CD4-positive, alpha-beta memory T cell (primary cell): Measurements from ENCODE around the gene SERHL2. TPM values are rescaled to one million over a fixed set of nuclear protein-coding genes. Genes with fewer than 3 reads are reported as not detected.
A peak's percentile ranks its signal among the peaks of the same experiment; 100 is the strongest.
"Not testable (repeated sequence)": the region's sequence is repeated elsewhere in the genome, so short reads cannot be mapped to it uniquely, and the experiment has no call there.

Experiments
- CTCF ChIA-PET: fragments of 350-600 bp; sonication (Branson Sonifier 250); formaldehyde crosslinking; loops from one replicate; lab custom pipeline; 2021; ENCODE audit warnings: inconsistent platforms; ENCODE audit not compliant: partially characterized antibody; lab: Charles Lee
- POLR2A ChIA-PET: fragments of 350-600 bp; sonication (Branson Sonifier 250); formaldehyde crosslinking; loops from one replicate; lab custom pipeline; 2021; ENCODE audit not compliant: partially characterized antibody; lab: Charles Lee
- DNase-seq, 5 donors: peaks; one replicate each; pipeline versions ENCODE4 v3.0.0 to v3.0.0-alpha.2; 2020 to 2022; ENCODE audit warnings: mixed read lengths in 1 of 5
- H3K27ac ChIP-seq: one replicate; pipeline ENCODE4 v1.7.0; 2013; ENCODE audit warnings: low read depth, low read length
- H3K27me3 ChIP-seq: 2 replicates; pipeline ENCODE4 v1.7.0; 2013; ENCODE audit warnings: mild to moderate bottlenecking, low read length, moderate library complexity; ENCODE audit not compliant: insufficient read depth
- H3K36me3 ChIP-seq: 2 replicates; pipeline ENCODE4 v1.7.0; 2013; ENCODE audit warnings: mild to moderate bottlenecking, low read length, moderate library complexity; ENCODE audit not compliant: insufficient read depth
- H3K4me1 ChIP-seq: 2 replicates; pipeline ENCODE4 v1.7.0; 2013; ENCODE audit warnings: mild to moderate bottlenecking, low read length, moderate library complexity; ENCODE audit not compliant: insufficient read depth
- H3K4me3 ChIP-seq, 2 donors: one replicate each; pipeline ENCODE4 v1.7.0; 2013; ENCODE audit warnings: low read length in 2 of 2, mild to moderate bottlenecking in 1 of 2
- H3K9me3 ChIP-seq, 2 donors: one replicate each; pipeline ENCODE4 v1.7.0; 2013; ENCODE audit warnings: low read length in 2 of 2, control low read depth in 1 of 2; ENCODE audit not compliant: control insufficient read depth in 1 of 2
- H3K27ac Mint-ChIP-seq, 7 donors: one replicate each; pipeline ENCODE4 v1.8.0; 2020 to 2021; ENCODE audit warnings: mixed read lengths in 7 of 7, mild to moderate bottlenecking in 6 of 7, inconsistent platforms in 3 of 7, moderate library complexity in 3 of 7
- H3K27me3 Mint-ChIP-seq, 2 donors: one replicate each; pipeline ENCODE4 v1.8.0; 2020 to 2021; ENCODE audit warnings: mixed read lengths in 2 of 2
- H3K36me3 Mint-ChIP-seq, 2 donors: one replicate each; pipeline ENCODE4 v1.8.0; 2020 to 2021; ENCODE audit warnings: mixed read lengths in 2 of 2, inconsistent platforms in 1 of 2, mild to moderate bottlenecking in 1 of 2
- H3K4me1 Mint-ChIP-seq, 4 donors: one replicate each; pipeline ENCODE4 v1.8.0; 2020 to 2021; ENCODE audit warnings: mixed read lengths in 4 of 4, mild to moderate bottlenecking in 1 of 4
- H3K4me3 Mint-ChIP-seq, 8 donors: one replicate each; pipeline ENCODE4 v1.8.0; 2020 to 2021; ENCODE audit warnings: mixed read lengths in 8 of 8, mild to moderate bottlenecking in 7 of 8, moderate library complexity in 6 of 8, inconsistent platforms in 3 of 8
- H3K9me3 Mint-ChIP-seq, 8 donors: one replicate each; pipeline ENCODE4 v1.8.0; 2020 to 2021; ENCODE audit warnings: mixed read lengths in 8 of 8, mild to moderate bottlenecking in 5 of 8, inconsistent platforms in 3 of 8, moderate library complexity in 1 of 8
- intact Hi-C: fragments of 100-400 bp; cut with micrococcal nuclease; formaldehyde crosslinking; loops from one replicate; pipeline ENCODE4 v1.15.1; 2023
- polyA plus RNA-seq, 2 donors: library from polyadenylated mRNA; unstranded; fragments of 300-500 nt; fragmentation: Illumina TruSeq; gene quantifications; one replicate each; pipeline ENCODE4 v1.2.3, GENCODE V29; 2021
- total RNA-seq, 2 experiments: library from RNA; stranded (reverse); gene quantifications; one replicate each; pipeline ENCODE4 v1.2.3, GENCODE V29; 2021

Gene SERHL2
- total and polyA plus RNA-seq, 4 experiments from 2014 or later = 0.26 to 0.81 (median 0.36) TPM; not detected in 1

DNA sequence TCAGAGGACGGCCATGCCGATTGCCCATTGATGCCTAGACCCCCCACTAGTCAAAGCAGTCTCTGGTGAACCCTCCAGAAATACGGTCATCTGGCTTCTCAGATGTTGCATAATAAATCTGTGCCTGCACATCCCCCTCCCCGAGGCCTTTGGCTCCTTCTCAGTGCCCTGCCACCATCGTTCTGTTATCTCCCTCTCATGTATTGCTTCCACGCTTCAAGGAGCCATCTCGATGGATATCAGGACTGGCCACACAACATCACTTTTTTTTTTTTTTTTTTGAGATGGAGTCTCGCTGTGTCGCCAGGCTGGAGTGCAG is 32.6 kb upstream of the SERHL2 start:
- H3K27me3 Mint-ChIP-seq = no peaks in the 10 kb centered on the region
- CTCF ChIA-PET = interaction anchor here (0.6 kb wide), 1 partner anchor 351 kb away, joined by 3 read pairs; no protein-coding TSS in a partner anchor
- H3K4me3 ChIP-seq = no peak overlapping the region
- no peak overlapping the region for H3K27ac ChIP-seq
- H3K9me3 Mint-ChIP-seq = no peaks in the 10 kb centered on the region
- no peaks in the 10 kb centered on the region for H3K9me3 ChIP-seq
- peaks cover 0 to 8% of the 10 kb centered on the region in 2 donors for H3K36me3 Mint-ChIP-seq
- H3K36me3 ChIP-seq = peaks cover under 1% of the 10 kb centered on the region
- H3K4me1 ChIP-seq = peaks cover 11% of the 10 kb centered on the region
- H3K27ac Mint-ChIP-seq = peak overlapping the region in 5 of 7 donors; percentile 46 to 93 (median 77)
- DNase-seq = no peak
- no peaks in the 10 kb centered on the region for H3K27me3 ChIP-seq
- POLR2A ChIA-PET = interaction anchor here (0.9 kb wide), 1 partner anchor 16 kb away, joined by 3 read pairs; no protein-coding TSS in a partner anchor
- peaks cover 7 to 21% (median 14%) of the 10 kb centered on the region in 4 donors for H3K4me1 Mint-ChIP-seq
- H3K4me3 Mint-ChIP-seq = peak overlapping the region in 6 of 8 donors; percentile 11 to 98 (median 58)
- intact Hi-C loops = no loop called here

DNA sequence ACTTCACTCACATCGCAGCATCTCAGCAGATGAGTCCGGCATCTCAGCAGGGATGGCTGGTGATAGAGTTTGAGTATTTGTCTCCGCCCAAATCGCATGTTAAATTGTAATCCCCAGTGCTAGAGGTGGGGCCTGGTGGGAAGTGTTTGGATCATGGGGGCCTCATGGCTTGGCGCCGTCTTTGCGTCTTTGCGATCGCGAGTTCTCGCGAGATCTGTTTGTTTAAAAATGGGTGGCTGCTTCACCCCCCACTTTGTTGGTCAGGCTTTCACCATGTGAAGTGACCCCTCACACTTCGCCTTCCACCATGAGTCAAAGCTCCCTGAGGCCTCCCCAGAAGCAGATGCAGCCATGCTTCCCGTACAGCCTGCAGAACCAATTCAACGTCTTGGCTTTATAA is 31.2 kb upstream of the SERHL2 start:
- no peak overlapping the region for H3K27ac ChIP-seq
- H3K4me1 ChIP-seq = peaks cover 11% of the 10 kb centered on the region
- H3K36me3 ChIP-seq = no peaks in the 10 kb centered on the region
- DNase-seq = no peak
- Mint-ChIP-seq H3K36me3 (peaks cover 0 to 8% of the 10 kb centered on the region in 2 donors), H3K4me1 (peaks cover 7 to 18% (median 14%) of the 10 kb centered on the region in 4 donors), H3K27me3 (no peaks in the 10 kb centered on the region), H3K27ac (no peak overlapping the region), H3K9me3 (no peaks in the 10 kb centered on the region), H3K4me3 (no peak overlapping the region)
- POLR2A ChIA-PET = no interaction called here
- CTCF ChIA-PET = no interaction called here
- no peaks in the 10 kb centered on the region for H3K9me3 ChIP-seq
- H3K4me3 ChIP-seq = no peak overlapping the region
- no peaks in the 10 kb centered on the region for H3K27me3 ChIP-seq
- intact Hi-C loops = no loop called here

DNA sequence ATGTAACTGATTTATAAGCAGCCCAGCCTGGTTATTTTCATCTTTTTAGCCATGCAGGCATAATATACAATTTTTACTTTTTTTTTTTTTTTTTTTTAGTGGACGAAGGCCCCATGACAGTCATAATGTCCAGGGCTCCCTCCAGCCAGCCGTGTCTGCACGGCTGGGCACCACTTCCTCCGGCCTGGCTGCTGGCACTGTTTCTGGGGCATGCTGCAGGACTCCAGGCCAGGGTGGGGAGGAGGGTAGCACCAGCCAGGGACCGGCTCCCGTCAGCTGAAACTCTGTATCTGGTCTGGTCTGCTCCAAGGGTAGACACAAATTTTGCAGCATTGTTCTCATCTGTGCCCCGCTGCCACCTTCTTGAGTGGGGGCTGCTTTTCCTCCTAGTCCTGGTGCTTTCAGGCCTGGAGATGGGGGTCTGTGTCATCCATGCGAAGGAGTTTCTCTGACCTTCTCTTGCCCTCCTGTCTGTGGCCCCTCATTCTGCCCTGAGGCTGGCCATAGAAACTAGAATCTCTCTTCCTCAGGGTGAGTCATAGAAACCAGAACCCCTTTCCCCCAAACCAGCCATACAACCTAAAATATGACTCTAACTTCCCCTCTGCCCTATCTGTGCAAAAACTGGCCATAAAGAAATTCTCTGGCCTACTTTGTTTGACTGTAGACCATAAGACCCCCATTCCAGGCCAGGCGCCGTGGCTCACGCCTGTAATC is 25.0 kb upstream of the SERHL2 start:
- DNase-seq = no peak
- POLR2A ChIA-PET = no interaction called here
- Mint-ChIP-seq H3K36me3 (peaks cover 0 to 2% of the 10 kb centered on the region in 2 donors), H3K4me3 (no peak overlapping the region), H3K9me3 (no peaks in the 10 kb centered on the region), H3K4me1 (peaks cover 4 to 9% (median 7%) of the 10 kb centered on the region in 4 donors), H3K27me3 (no peaks in the 10 kb centered on the region), H3K27ac (no peak overlapping the region)
- Histone ChIP-seq H3K4me3 (no peak overlapping the region), H3K27ac (no peak overlapping the region), H3K4me1 (peaks cover 4% of the 10 kb centered on the region), H3K27me3 (no peaks in the 10 kb centered on the region), H3K36me3 (no peaks in the 10 kb centered on the region), H3K9me3 (no peaks in the 10 kb centered on the region)
- CTCF ChIA-PET = no interaction called here
- intact Hi-C loops = no loop called here

DNA sequence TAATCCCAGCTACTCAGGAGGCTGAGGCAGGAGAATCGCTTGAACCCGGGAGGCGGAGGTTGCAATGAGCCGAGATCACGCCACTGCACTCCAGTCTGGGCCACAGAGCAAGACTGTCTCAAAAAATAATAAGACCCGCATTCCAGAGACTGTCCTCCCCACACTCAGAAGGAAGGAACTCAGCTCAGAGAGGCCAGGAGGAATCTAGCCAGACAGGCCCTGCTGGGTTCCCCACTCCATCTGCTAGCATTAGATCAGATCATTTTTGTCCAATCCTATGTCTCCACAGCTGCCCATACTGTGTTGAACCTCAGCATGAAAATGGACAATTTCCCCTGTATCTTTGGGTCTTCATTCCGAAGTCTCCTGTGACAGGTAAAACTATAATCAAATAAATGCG is 24.3 kb upstream of the SERHL2 start:
- H3K27ac Mint-ChIP-seq, H3K4me3 Mint-ChIP-seq, POLR2A ChIA-PET, DNase-seq, intact Hi-C loops, H3K4me3 ChIP-seq, H3K9me3 Mint-ChIP-seq, H3K9me3 ChIP-seq, H3K36me3 ChIP-seq, H3K27me3 ChIP-seq, H3K4me1 ChIP-seq, H3K27ac ChIP-seq, CTCF ChIA-PET, H3K36me3 Mint-ChIP-seq, H3K27me3 Mint-ChIP-seq: not testable (repeated sequence)
- H3K4me1 Mint-ChIP-seq = peaks cover 5 to 12% (median 10%) of the 10 kb centered on the region in 4 donors

DNA sequence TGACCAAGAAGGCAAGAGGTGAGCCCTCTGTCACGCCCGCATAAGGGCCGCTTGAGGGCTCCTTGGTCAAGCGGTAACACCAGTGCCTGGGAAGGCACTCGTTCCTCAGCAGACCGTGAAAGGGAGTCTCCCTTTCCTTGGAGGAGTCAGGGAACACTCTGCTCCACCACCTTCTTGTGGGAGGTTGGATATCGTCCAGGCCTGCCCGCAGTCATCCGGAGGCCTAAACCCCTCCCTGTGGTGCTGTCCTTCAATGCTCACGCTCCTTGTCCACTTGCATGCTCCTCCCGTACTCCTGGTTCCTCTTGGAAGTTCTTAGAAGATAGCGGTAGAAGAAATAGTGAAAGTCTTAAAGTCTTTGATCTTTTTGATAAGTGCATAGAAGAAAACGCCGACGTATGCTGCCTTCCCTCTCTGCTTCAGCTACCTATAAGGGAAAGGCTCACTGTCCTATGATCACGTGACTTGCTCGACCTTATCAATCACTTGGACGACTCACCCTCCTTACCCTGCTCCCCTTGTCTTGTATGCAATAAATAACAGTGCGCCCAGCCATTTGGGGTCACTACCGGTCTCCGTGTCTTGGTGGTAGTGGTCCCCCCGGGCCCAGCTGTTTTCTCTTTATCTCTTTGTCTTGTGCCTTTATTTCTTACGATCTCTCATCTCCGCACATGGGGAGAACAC is 22.2 kb upstream of the SERHL2 start:
- H3K4me3 ChIP-seq, H3K27me3 ChIP-seq, H3K36me3 Mint-ChIP-seq, H3K27me3 Mint-ChIP-seq, DNase-seq, H3K36me3 ChIP-seq, H3K9me3 ChIP-seq, H3K4me1 ChIP-seq, H3K27ac ChIP-seq, H3K9me3 Mint-ChIP-seq: not testable (repeated sequence)
- POLR2A ChIA-PET = interaction anchor here (2.6 kb wide), 1 partner anchor 83 kb away, joined by 12 read pairs; the partner anchor contains the start of gene POLDIP3
- Mint-ChIP-seq H3K4me1 (peaks cover 5 to 12% (median 10%) of the 10 kb centered on the region in 4 donors), H3K27ac (peak overlapping the region in 3 of 7 donors; percentile 35 to 89 (median 73)), H3K4me3 (peak overlapping the region in 1 of 8 donors; percentile 35)
- intact Hi-C loops = loop anchor here (2.0 kb wide), 1 partner anchor 21 kb away; the partner anchor contains the start of gene SERHL2
- CTCF ChIA-PET = interaction anchor here (1.4 kb wide), 1 partner anchor 22 kb away, joined by 3 read pairs; the partner anchor contains the start of gene SERHL2

DNA sequence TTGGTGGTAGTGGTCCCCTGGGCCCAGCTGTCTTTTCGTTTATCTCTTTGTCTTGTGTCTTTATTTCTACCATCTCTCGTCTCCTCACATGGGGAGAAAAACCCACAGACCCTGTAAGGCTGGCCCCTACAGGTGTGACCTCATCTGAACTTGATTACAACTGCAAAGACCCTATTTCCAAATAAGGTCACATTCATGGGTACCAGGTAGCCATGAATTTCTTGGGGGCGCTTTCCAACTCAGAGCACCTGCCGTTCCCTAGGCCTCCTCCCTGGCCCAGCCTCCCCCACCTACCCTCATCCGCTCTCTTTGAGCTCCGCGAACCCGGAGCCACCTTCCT is 20.1 kb upstream of the SERHL2 start:
- H3K4me3 ChIP-seq = peak overlapping the region; percentile 56 to 70
- ChIA-PET POLR2A (interaction anchor here (1.2 to 2.6 kb wide), 2 partner anchors 19 to 81 kb away, joined by 3 to 12 read pairs; partner anchors contain the start of gene POLDIP3), CTCF (interaction anchor here (1.2 to 2.3 kb wide), 6 partner anchors 10 to 28 kb away, joined by 3 to 12 read pairs (median 4); no protein-coding TSS in a partner anchor)
- H3K9me3 ChIP-seq = no peaks in the 10 kb centered on the region
- H3K36me3 ChIP-seq = no peaks in the 10 kb centered on the region
- H3K27ac Mint-ChIP-seq = peak overlapping the region; percentile 89 to 100 (median 96)
- peaks cover 5 to 17% (median 11%) of the 10 kb centered on the region in 4 donors for H3K4me1 Mint-ChIP-seq
- peak overlapping the region; percentile 79 for H3K27ac ChIP-seq
- DNase-seq = peak in 1 of 5 donors; percentile 50
- intact Hi-C loops = loop anchor here (2.0 kb wide), 1 partner anchor 19 kb away; the partner anchor contains the start of gene SERHL2
- H3K9me3 Mint-ChIP-seq = no peaks in the 10 kb centered on the region
- peaks cover 0 to 2% of the 10 kb centered on the region in 2 donors for H3K36me3 Mint-ChIP-seq
- H3K4me1 ChIP-seq = peaks cover 6% of the 10 kb centered on the region
- peak overlapping the region; percentile 85 to 98 (median 90) for H3K4me3 Mint-ChIP-seq
- H3K27me3 Mint-ChIP-seq = no peaks in the 10 kb centered on the region
- no peaks in the 10 kb centered on the region for H3K27me3 ChIP-seq

DNA sequence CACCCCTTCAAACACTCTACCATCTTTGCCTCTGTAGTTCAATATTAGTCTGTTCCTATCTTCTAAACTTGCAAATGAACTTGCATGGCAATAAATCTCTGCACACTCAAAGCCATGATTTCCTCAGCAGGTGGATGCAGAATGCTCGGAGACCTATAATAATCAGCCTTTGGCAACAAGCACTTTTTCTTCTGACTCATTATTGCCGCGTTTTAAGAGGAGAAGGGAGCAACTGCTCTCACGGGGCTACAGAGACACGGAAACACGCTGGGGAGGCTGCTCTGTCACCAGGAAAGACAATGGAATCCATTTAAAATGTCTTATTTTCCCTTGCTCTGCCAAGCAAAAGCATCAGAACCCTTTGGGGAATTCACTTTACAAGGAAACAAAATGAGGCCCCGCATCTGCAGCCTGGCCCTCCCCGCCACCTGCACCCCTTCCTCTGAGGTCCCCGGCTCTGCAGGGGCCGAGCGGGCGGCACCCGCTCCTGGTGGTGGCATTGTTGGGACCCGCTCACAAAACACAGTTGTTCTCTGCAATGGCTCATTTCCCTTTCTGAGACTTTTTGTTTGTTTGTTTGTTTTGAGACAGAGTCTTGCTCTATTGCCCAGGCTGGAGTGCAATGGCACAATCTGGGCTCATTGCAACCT is 18.5 kb upstream of the SERHL2 start:
- H3K36me3 Mint-ChIP-seq, intact Hi-C loops, H3K4me1 ChIP-seq, H3K27me3 Mint-ChIP-seq, H3K27me3 ChIP-seq, H3K36me3 ChIP-seq, DNase-seq, H3K4me3 Mint-ChIP-seq, POLR2A ChIA-PET, H3K27ac Mint-ChIP-seq, H3K9me3 ChIP-seq, H3K27ac ChIP-seq, H3K9me3 Mint-ChIP-seq, H3K4me3 ChIP-seq: not testable (repeated sequence)
- peaks cover 7 to 17% (median 11%) of the 10 kb centered on the region in 4 donors for H3K4me1 Mint-ChIP-seq
- CTCF ChIA-PET = interaction anchor here (1.7 kb wide), 1 partner anchor 26 kb away, joined by 3 read pairs; no protein-coding TSS in a partner anchor
